ENCODE data around the gene GTPBP8.

DNA sequence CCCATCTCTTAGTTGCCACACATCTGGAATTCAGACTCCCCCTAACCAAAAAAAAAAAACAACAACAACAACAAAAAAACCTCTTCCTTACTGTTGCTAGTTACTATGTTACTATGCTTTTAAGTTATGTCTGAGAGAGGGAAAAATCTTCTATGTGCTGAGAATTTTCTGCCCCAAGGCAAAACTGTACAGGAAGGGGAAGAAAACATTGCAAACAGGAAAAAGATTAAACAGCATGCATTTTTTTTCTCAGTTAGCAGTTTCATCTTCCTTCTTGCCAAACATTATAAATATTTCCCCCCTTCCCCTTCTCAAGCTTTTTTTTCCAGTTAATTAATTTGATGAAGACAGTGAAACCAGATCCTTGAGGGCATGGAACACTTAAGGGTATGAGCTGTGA lies 14.8 kb upstream of the GTPBP8 start:
- TF ChIP-seq CTCF (IDR thresholded peaks at IDR 0.05) = no peak
- TF ChIP-seq POLR2A (IDR thresholded peaks at IDR 0.05) = no peak
- TF ChIP-seq EP300 (IDR thresholded peaks at IDR 0.05) = no peak
